Astrocyte (in vitro differentiated cells and primary cell): ENCODE data around the gene DACT3. TPM values are rescaled to one million over a fixed set of nuclear protein-coding genes. Genes with fewer than 3 reads are reported as not detected.

Experiments
- DNase-seq: peaks from one replicate; pipeline ENCODE4 v3.0.0-alpha.2; 2010; ENCODE audit warnings: low read depth
- FAIRE-seq: peaks from 2 replicates; lab custom pipeline; 2011; peaks lifted over from hg19 to GRCh38; lab: Jason Lieb, UNC
- H2AFZ ChIP-seq: 2 replicates; pipeline ENCODE4 v1.6.0; 2012; ENCODE audit warnings: low read depth, low read length, inconsistent platforms
- H3K27ac ChIP-seq: 2 replicates; pipeline ENCODE4 v1.5.1; 2011; ENCODE audit warnings: low read depth, low read length, inconsistent platforms
- H3K27me3 ChIP-seq: 2 replicates; pipeline ENCODE4 v1.6.0; 2011; ENCODE audit warnings: low read length, inconsistent platforms; ENCODE audit not compliant: insufficient read depth
- H3K36me3 ChIP-seq: 2 replicates; pipeline ENCODE4 v1.5.1; 2011; ENCODE audit warnings: low read length, inconsistent platforms; ENCODE audit not compliant: insufficient read depth
- H3K4me1 ChIP-seq: 2 replicates; pipeline ENCODE4 v1.5.1; 2011; ENCODE audit warnings: low read length, inconsistent platforms; ENCODE audit not compliant: insufficient read depth
- H3K4me2 ChIP-seq: 2 replicates; pipeline ENCODE4 v1.6.0; 2012; ENCODE audit warnings: low read length, inconsistent platforms
- H3K4me3 ChIP-seq: 2 replicates; pipeline ENCODE4 v1.5.1; 2011; ENCODE audit warnings: low read depth, mild to moderate bottlenecking, low read length, inconsistent platforms; ENCODE audit not compliant: insufficient read depth
- H3K79me2 ChIP-seq: 2 replicates; pipeline ENCODE4 v1.6.0; 2012; ENCODE audit warnings: mild to moderate bottlenecking, low read length, inconsistent platforms; ENCODE audit not compliant: insufficient read depth
- H3K9ac ChIP-seq: 2 replicates; pipeline ENCODE4 v1.6.0; 2012; ENCODE audit warnings: mild to moderate bottlenecking, low read length, inconsistent platforms
- H3K9me3 ChIP-seq: 2 replicates; pipeline ENCODE4 v1.5.1; 2012; ENCODE audit warnings: low read depth, mild to moderate bottlenecking, low read length, inconsistent platforms; ENCODE audit not compliant: insufficient read depth
- H4K20me1 ChIP-seq: 2 replicates; pipeline ENCODE4 v1.6.0; 2012; ENCODE audit warnings: low read length, inconsistent platforms; ENCODE audit not compliant: insufficient read depth
- H3K27ac Mint-ChIP-seq: one replicate; pipeline ENCODE4 v1.8.0; 2021; ENCODE audit warnings: mild to moderate bottlenecking, mixed read lengths; ENCODE audit not compliant: unreplicated experiment
- H3K27me3 Mint-ChIP-seq: one replicate; pipeline ENCODE4 v1.8.0; 2021; ENCODE audit warnings: low read depth, mixed read lengths; ENCODE audit not compliant: unreplicated experiment
- H3K36me3 Mint-ChIP-seq: one replicate; pipeline ENCODE4 v1.8.0; 2021; ENCODE audit warnings: low read depth, mixed read lengths; ENCODE audit not compliant: unreplicated experiment
- H3K4me1 Mint-ChIP-seq: one replicate; pipeline ENCODE4 v1.8.0; 2021; ENCODE audit warnings: low read depth, mixed read lengths; ENCODE audit not compliant: unreplicated experiment
- H3K4me3 Mint-ChIP-seq: one replicate; pipeline ENCODE4 v1.8.0; 2021; ENCODE audit warnings: mild to moderate bottlenecking, moderate library complexity, mixed read lengths; ENCODE audit not compliant: unreplicated experiment
- H3K9me3 Mint-ChIP-seq: one replicate; pipeline ENCODE4 v1.8.0; 2021; ENCODE audit warnings: mild to moderate bottlenecking, mixed read lengths; ENCODE audit not compliant: unreplicated experiment
- CTCF ChIP-seq: IDR thresholded peaks from 2 replicates; pipeline ENCODE4 v1.5.1; 2011; ENCODE audit warnings: low read depth, mild to moderate bottlenecking, inconsistent platforms, low read length, moderate library complexity; ENCODE audit not compliant: insufficient read depth
- EZH2 ChIP-seq: IDR thresholded peaks from 2 replicates; pipeline ENCODE4 v1.6.1; 2012; ENCODE audit warnings: mild to moderate bottlenecking, low read length, inconsistent platforms; ENCODE audit not compliant: insufficient read depth
- total RNA-seq: library from RNA; stranded (reverse); gene quantifications from 2 replicates; pipeline ENCODE4 v1.2.1, GENCODE V29; 2021

Gene DACT3
- total RNA-seq, 1 donor from 2014 or later, result 19.8 TPM

DNA sequence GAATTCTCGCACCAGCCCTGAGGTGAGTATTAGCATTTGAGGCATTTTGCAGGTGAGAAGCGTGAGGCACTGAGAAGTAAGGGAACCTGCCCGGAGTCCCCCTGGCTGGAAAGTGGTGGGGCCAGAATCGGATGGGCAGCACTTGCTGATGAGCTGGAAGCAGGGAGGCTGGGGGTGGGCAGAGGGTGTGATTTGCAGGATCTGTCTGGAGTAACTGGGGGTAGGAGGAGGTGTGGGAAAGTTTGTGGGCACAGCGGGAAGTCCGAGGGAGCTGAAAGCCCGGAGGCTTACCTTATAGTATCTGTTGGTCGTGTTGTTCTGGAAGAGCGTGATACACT, 35.9 kb upstream of the DACT3 start:
- Histone ChIP-seq H3K4me2 (no peak overlapping the region), H3K36me3 (peaks cover 44% of the 10 kb centered on the region)

DNA sequence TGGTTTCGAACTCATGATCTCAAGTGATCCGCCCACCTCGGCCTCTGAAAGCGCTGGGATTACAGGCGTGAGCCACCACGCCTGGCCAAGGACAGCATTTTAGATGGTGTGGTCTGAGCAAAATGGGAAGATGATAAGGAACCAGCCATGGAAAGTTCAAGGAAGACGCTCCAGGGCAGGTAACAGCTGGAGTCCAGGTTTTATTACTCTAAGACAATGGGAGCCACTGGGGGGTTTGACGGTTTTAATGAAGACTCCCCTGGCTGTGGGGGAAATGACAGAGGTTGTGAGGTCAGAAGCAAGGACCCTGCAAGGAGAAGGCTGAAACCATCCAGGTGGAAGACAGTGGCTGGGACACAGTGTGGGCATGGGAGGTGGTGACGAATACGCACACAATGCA, 35.1 kb upstream of the DACT3 start:
- FAIRE-seq, result no peak
- H3K4me2 ChIP-seq, result no peak overlapping the region
- no peak for DNase-seq
- Mint-ChIP-seq H3K4me3 (peak overlapping the region; percentile 20), H3K27ac (no peak overlapping the region), H3K4me1 (no peaks in the 10 kb centered on the region), H3K9me3 (no peaks in the 10 kb centered on the region), H3K36me3 (peaks cover 46% of the 10 kb centered on the region), H3K27me3 (no peaks in the 10 kb centered on the region)
- H3K9ac ChIP-seq, result no peak overlapping the region
- H3K27me3 ChIP-seq, result no peaks in the 10 kb centered on the region
- H3K27ac ChIP-seq, result no peak overlapping the region
- peaks cover 52% of the 10 kb centered on the region for H3K36me3 ChIP-seq
- no peaks in the 10 kb centered on the region for H3K79me2 ChIP-seq
- peaks cover 6% of the 10 kb centered on the region for H3K4me1 ChIP-seq
- TF ChIP-seq CTCF (no peak), EZH2 (no peak)
- H3K4me3 ChIP-seq, result no peak overlapping the region
- H4K20me1 ChIP-seq, result peaks cover 40% of the 10 kb centered on the region
- no peak overlapping the region for H2AFZ ChIP-seq
- no peaks in the 10 kb centered on the region for H3K9me3 ChIP-seq

More for the DNA sequence above, 35.9 kb upstream of the DACT3 start:
- H3K27me3 ChIP-seq, result no peaks in the 10 kb centered on the region
- H3K27ac Mint-ChIP-seq, result no peak overlapping the region
- FAIRE-seq (no peak), DNase-seq (no peak)
- no peaks in the 10 kb centered on the region for H3K79me2 ChIP-seq
- H3K27me3 Mint-ChIP-seq, result no peaks in the 10 kb centered on the region
- H3K4me3 ChIP-seq, result no peak overlapping the region
- no peaks in the 10 kb centered on the region for H3K9me3 Mint-ChIP-seq
- H3K27ac ChIP-seq, result no peak overlapping the region
- no peaks in the 10 kb centered on the region for H3K9me3 ChIP-seq
- no peak overlapping the region for H2AFZ ChIP-seq
- H4K20me1 ChIP-seq, result peaks cover 36% of the 10 kb centered on the region
- no peaks in the 10 kb centered on the region for H3K4me1 Mint-ChIP-seq
- TF ChIP-seq EZH2, result no peak
- no peak for TF ChIP-seq CTCF
- no peak overlapping the region for H3K4me3 Mint-ChIP-seq
- H3K9ac ChIP-seq, result no peak overlapping the region
- peaks cover 44% of the 10 kb centered on the region for H3K36me3 Mint-ChIP-seq
- H3K4me1 ChIP-seq, result peaks cover 6% of the 10 kb centered on the region

GRCh38 chr19:46693760-46694159, 32.8 kb upstream of the DACT3 start:
- Histone ChIP-seq H3K27me3 (no peaks in the 10 kb centered on the region), H3K79me2 (no peaks in the 10 kb centered on the region), H4K20me1 (peaks cover 32% of the 10 kb centered on the region), H3K9me3 (no peaks in the 10 kb centered on the region), H3K27ac (no peak overlapping the region), H3K9ac (no peak overlapping the region), H3K4me1 (peaks cover 6% of the 10 kb centered on the region), H3K4me3 (no peak overlapping the region), H3K36me3 (peaks cover 43% of the 10 kb centered on the region), H3K4me2 (no peak overlapping the region), H2AFZ (no peak overlapping the region)
- DNase-seq (no peak), FAIRE-seq (no peak)
- Mint-ChIP-seq H3K4me3 (no peak overlapping the region), H3K27ac (no peak overlapping the region), H3K4me1 (no peaks in the 10 kb centered on the region), H3K36me3 (peaks cover 45% of the 10 kb centered on the region), H3K9me3 (no peaks in the 10 kb centered on the region), H3K27me3 (no peaks in the 10 kb centered on the region)
- no peak for TF ChIP-seq EZH2
- no peak for TF ChIP-seq CTCF
